K562 (cell line): ENCODE results near the gene EFHC1. TPM values are rescaled to one million over a fixed set of nuclear protein-coding genes. Genes with fewer than 3 reads are reported as not detected.

Experiments used
- ATAC-seq: fragments of 200-7000 bp; cut with Tn5 transposase; 3 replicates; pipeline ENCODE4 v1.9.1; 2020; ENCODE audit warnings: moderate library complexity
- BruUV-seq: library from RNA; stranded (reverse); fragments of 400-500 nt; replicated peaks from 2 replicates; lab custom pipeline; 2021; lab: Mats Ljungman, UMichigan
- CTCF ChIA-PET: fragments of 300-600 bp; formaldehyde crosslinking; extraction: SDS; loops from one replicate; lab custom pipeline; 2021; ENCODE audit warnings: low intra/inter-chr PET ratio; lab: Yijun Ruan, JAX
- POLR2A ChIA-PET: fragments of 300-600, 350-650 bp; sonication (Branson Sonifier 250); formaldehyde crosslinking; extraction: SDS; loops from one replicate; lab custom pipeline; 2021; ENCODE audit warnings: antibody characterized with exemption, inconsistent platforms; lab: Yijun Ruan, JAX
- DNase-seq, 4 experiments: peaks; one replicate each; pipeline versions ENCODE4 v3.0.0 to v3.0.0-alpha.2; 2011 to 2018; ENCODE audit warnings: low spot score in 3 of 4, mixed read lengths in 3 of 4; ENCODE audit errors: extremely low read depth in 1 of 4
- FAIRE-seq: peaks from 2 replicates; lab custom pipeline; 2011; peaks lifted over from hg19 to GRCh38; lab: Jason Lieb, UNC
- H2AFZ ChIP-seq: 2 replicates; pipeline ENCODE4 v1.6.0; 2011; ENCODE audit warnings: low read depth, low read length, control low read depth, inconsistent platforms
- H3K27ac ChIP-seq: fragments of 200-600 bp; 3 replicates; pipeline ENCODE4 v1.8.0; 2011; ENCODE audit warnings: low read depth, mild to moderate bottlenecking, control low read depth, inconsistent platforms, low read length, moderate library complexity, mixed read lengths; ENCODE audit errors: extremely low read depth
- H3K27me3 ChIP-seq, 2 experiments: fragments of 300-600 bp in 1 of 2; 2 replicates in 1 of 2; 3 replicates in 1 of 2; pipeline versions ENCODE4 v1.6.0 to v1.8.0; 2011; ENCODE audit warnings: inconsistent platforms in 2 of 2, low read length in 2 of 2, mild to moderate bottlenecking in 1 of 2, mixed read lengths in 1 of 2, moderate library complexity in 1 of 2; ENCODE audit not compliant: control insufficient read depth in 2 of 2, insufficient read depth in 2 of 2
- H3K36me3 ChIP-seq: fragments of 300-600 bp; 3 replicates; pipeline ENCODE4 v1.8.0; 2011; ENCODE audit warnings: mild to moderate bottlenecking, low read length, inconsistent platforms; ENCODE audit not compliant: control insufficient read depth, insufficient read depth
- H3K4me1 ChIP-seq, 2 experiments: fragments of 200-600 bp in 1 of 2; replicated peaks in 1 of 2; 2 replicates in 1 of 2; 3 replicates in 1 of 2; pipeline versions ENCODE4 v1.5.1 to v1.8.0; 2011; ENCODE audit warnings: inconsistent platforms in 2 of 2, low read length in 2 of 2, mild to moderate bottlenecking in 1 of 2, mixed read lengths in 1 of 2, moderate library complexity in 1 of 2; ENCODE audit not compliant: control insufficient read depth in 2 of 2, insufficient read depth in 2 of 2
- H3K4me2 ChIP-seq: 2 replicates; pipeline ENCODE4 v1.6.1; 2011; ENCODE audit warnings: low read length, control low read depth, inconsistent platforms, mixed read lengths; ENCODE audit not compliant: insufficient read depth
- H3K4me3 ChIP-seq: fragments of 200-600 bp; sonication (generic), shearing (Covaris generic); 2 replicates; pipeline ENCODE4 v1.5.1; 2016; ENCODE audit warnings: control low read depth, inconsistent platforms
- H3K79me2 ChIP-seq: fragments of 200-600 bp; 3 replicates; pipeline ENCODE4 v1.8.0; 2011; ENCODE audit warnings: low read length, inconsistent platforms; ENCODE audit not compliant: control insufficient read depth, insufficient read depth
- H3K9ac ChIP-seq, 2 experiments: 2 replicates each; pipeline versions ENCODE4 v1.6.0 to v1.6.1; 2011; ENCODE audit warnings: low read depth in 2 of 2, low read length in 2 of 2, control low read depth in 1 of 2, inconsistent platforms in 1 of 2, mild to moderate bottlenecking in 1 of 2, mixed read lengths in 1 of 2; ENCODE audit not compliant: insufficient read depth in 1 of 2
- H3K9me1 ChIP-seq: one replicate; pipeline ENCODE4 v1.6.0; 2011; ENCODE audit warnings: inconsistent platforms, mild to moderate bottlenecking, low read length, moderate library complexity; ENCODE audit not compliant: control insufficient read depth, insufficient read depth
- H3K9me3 ChIP-seq: replicated peaks from 2 replicates; pipeline ENCODE4 v1.5.1; 2011; ENCODE audit warnings: low read depth, low read length, inconsistent platforms; ENCODE audit not compliant: control insufficient read depth, insufficient read depth
- H4K20me1 ChIP-seq: replicated peaks from 2 replicates; pipeline ENCODE4 v1.6.1; 2011; ENCODE audit warnings: low read length, inconsistent platforms, mixed read lengths; ENCODE audit not compliant: control insufficient read depth, insufficient read depth
- CEBPB ChIP-seq: fragments of 450-650 bp; IDR thresholded peaks from 2 replicates; pipeline ENCODE4 v1.6.1; 2016; ENCODE audit warnings: missing genetic modification characterization, missing compliant biosample characterization
- PHTF2 ChIP-seq: fragments of 250-450 bp; sonication (Bioruptor Pico); IDR thresholded peaks from 2 replicates; pipeline ENCODE4 v1.5.0; 2021; ENCODE audit warnings: mild to moderate bottlenecking
- SPI1 ChIP-seq: IDR thresholded peaks from 2 replicates; pipeline ENCODE4 v1.6.1; 2011; ENCODE audit warnings: low read depth, low read length, control low read depth, borderline replicate concordance
- ZKSCAN1 ChIP-seq: fragments of 150-350 bp; IDR thresholded peaks from 2 replicates; pipeline ENCODE4 v1.6.1; 2016; ENCODE audit warnings: low read depth, low read length
- ZNF12 ChIP-seq: sonication (generic); formaldehyde crosslinking; IDR thresholded peaks from 2 replicates; pipeline ENCODE4 v1.4.0; 2020; ENCODE audit warnings: mild to moderate bottlenecking, missing genetic modification reagents
- ZNF512 ChIP-seq: IDR thresholded peaks from 2 replicates; pipeline ENCODE4 v1.6.1; 2016; ENCODE audit warnings: missing genetic modification characterization, missing compliant biosample characterization
- WGBS: fragments of 100-300 bp; shearing (Covaris generic); methylation state at CpG from one replicate; pipeline ENCODE4 v1.1.6; 2016; ENCODE audit warnings: low coverage, mixed read lengths; ENCODE audit not compliant: insufficient coverage; ENCODE audit errors: missing lambda C conversion rate; 5-methylcytosine and 5-hydroxymethylcytosine counted together
- in situ Hi-C: fragments of 300-500 bp; cut with MboI; formaldehyde crosslinking; loops from 4 replicates; pipeline ENCODE4 v1.15.0; 2018; ENCODE audit warnings: inconsistent platforms, mixed read lengths
- intact Hi-C: fragments of 100-400 bp; cut with micrococcal nuclease; formaldehyde crosslinking; loops from 2 replicates; pipeline ENCODE4 v1.14.2; 2022
- polyA plus RNA-seq, 8 experiments: library from polyadenylated mRNA; depleted of rRNA in 4 of 8; stranded (reverse) in 5 of 8; unstranded in 3 of 8; fragments of >200 nt; fragmentation: Nextera tagmentation in 2 of 8; fragmentation: Illumina TruSeq in 1 of 8; extraction: Ambion mirVana in 2 of 8; extraction: Trizol in 1 of 8; gene quantifications; 2 replicates each; pipeline versions ENCODE4 v1.2.1 to v1.2.3, GENCODE V29; 2011 to 2014; ENCODE audit warnings: inconsistent platforms in 1 of 8, missing spikeins in 1 of 8
- total RNA-seq, 7 experiments: library from RNA; depleted of rRNA in 6 of 7; stranded (reverse); fragments of >200 nt in 6 of 7; fragmentation: Illumina TruSeq in 2 of 7; extraction: Trizol in 2 of 7; gene quantifications; 2 replicates each; pipeline versions ENCODE4 v1.2.1 to v1.2.3, GENCODE V29; 2011 to 2021; ENCODE audit warnings: low replicate concordance in 1 of 7
- TF ChIP-seq, protein P1 (sequence below): sonication (generic); IDR thresholded peaks from 2 replicates; pipeline ENCODE4 v1.6.1; 2016

EFHC1 gene
- total and polyA plus RNA-seq, 9 of the 15 experiments (the other 6 are each of a cell fraction or from before 2014, with no cell fraction given), result 9.5 to 31.0 (median 14.9) TPM

GRCh38 chr6:52454556-52454955 is 34.4 kb downstream of the EFHC1 start:
- no peak for FAIRE-seq
- CTCF ChIA-PET, result no interaction called here

GRCh38 chr6:52457096-52457495 is 37.0 kb downstream of the EFHC1 start:
- CTCF ChIA-PET, result no interaction called here
- Histone ChIP-seq H3K4me1 (no peaks in the 10 kb centered on the region), H4K20me1 (no peaks in the 10 kb centered on the region), H3K9me3 (no peaks in the 10 kb centered on the region)
- POLR2A ChIA-PET, result no interaction called here
- TF ChIP-seq, protein P1, sequence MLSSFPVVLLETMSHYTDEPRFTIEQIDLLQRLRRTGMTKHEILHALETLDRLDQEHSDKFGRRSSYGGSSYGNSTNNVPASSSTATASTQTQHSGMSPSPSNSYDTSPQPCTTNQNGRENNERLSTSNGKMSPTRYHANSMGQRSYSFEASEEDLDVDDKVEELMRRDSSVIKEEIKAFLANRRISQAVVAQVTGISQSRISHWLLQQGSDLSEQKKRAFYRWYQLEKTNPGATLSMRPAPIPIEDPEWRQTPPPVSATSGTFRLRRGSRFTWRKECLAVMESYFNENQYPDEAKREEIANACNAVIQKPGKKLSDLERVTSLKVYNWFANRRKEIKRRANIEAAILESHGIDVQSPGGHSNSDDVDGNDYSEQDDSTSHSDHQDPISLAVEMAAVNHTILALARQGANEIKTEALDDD, result 0 out of 2 replicates have a peak, but pooled peaks have one; percentile 25
- TF ChIP-seq ZNF512 (tag) (no peak), ZKSCAN1 (no peak), PHTF2 (CRISPR knock-in tag) (no peak)
- TF ChIP-seq, all 486 proteins: peak for 1
- WGBS, result 33% methylated on average over 2 of the region's 2 CpGs
- Histone ChIP-seq H3K4me2 (no peak overlapping the region), H2AFZ (no peak overlapping the region), H3K27ac (no peak overlapping the region), H3K27me3 (no peaks in the 10 kb centered on the region), H3K9ac (no peak overlapping the region), H3K9me1 (no peaks in the 10 kb centered on the region), H3K4me3 (no peak overlapping the region), H3K79me2 (no peaks in the 10 kb centered on the region), H3K36me3 (no peaks in the 10 kb centered on the region)
- DNase-seq (no peak), ATAC-seq (no peak), FAIRE-seq (no peak)
- BruUV-seq, result no TSS peak
- in situ Hi-C loops, result no loop called here
- intact Hi-C loops, result no loop called here

More at GRCh38 chr6:52454556-52454955, 34.4 kb downstream of the EFHC1 start:
- DNase-seq (no peak), ATAC-seq (no peak)
- POLR2A ChIA-PET, result interaction anchor here (0.5 to 1.3 kb wide), 3 partner anchors 20 to 35 kb away, joined by 3 to 5 read pairs (median 3); no protein-coding TSS in a partner anchor
- Histone ChIP-seq H3K9me1 (no peaks in the 10 kb centered on the region), H3K27me3 (no peaks in the 10 kb centered on the region), H3K9me3 (no peaks in the 10 kb centered on the region), H3K79me2 (no peaks in the 10 kb centered on the region), H3K36me3 (no peaks in the 10 kb centered on the region), H3K4me3 (no peak overlapping the region), H3K4me1 (no peaks in the 10 kb centered on the region), H4K20me1 (no peaks in the 10 kb centered on the region), H2AFZ (no peak overlapping the region), H3K9ac (no peak overlapping the region), H3K4me2 (no peak overlapping the region), H3K27ac (no peak overlapping the region)
- 46% methylated on average over 2 of the region's 2 CpGs for WGBS
- intact Hi-C loops, result no loop called here
- no peak for TF ChIP-seq ZNF12
- TF ChIP-seq SPI1, result no peak
- no peak for TF ChIP-seq CEBPB
- in situ Hi-C loops, result no loop called here
- no TSS peak for BruUV-seq
